ENCODE data around the gene IBA57.

The IBA57 gene

GRCh38 chr1:228156941-228157728 is 8.5 kb upstream of the IBA57 start:
- DNase-seq (ENCODE audit: low spot score) = no peak

DNA sequence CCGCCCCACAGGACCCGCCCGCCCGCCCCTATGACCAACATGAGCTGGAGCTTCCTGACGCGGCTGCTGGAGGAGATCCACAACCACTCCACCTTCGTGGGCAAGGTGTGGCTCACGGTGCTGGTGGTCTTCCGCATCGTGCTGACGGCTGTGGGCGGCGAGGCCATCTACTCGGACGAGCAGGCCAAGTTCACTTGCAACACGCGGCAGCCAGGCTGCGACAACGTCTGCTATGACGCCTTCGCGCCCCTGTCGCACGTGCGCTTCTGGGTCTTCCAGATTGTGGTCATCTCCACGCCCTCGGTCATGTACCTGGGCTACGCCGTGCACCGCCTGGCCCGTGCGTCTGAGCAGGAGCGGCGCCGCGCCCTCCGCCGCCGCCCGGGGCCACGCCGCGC is 7.9 kb upstream of the IBA57 start:
- DNase-seq (ENCODE audit: low spot score) = no peak

DNA sequence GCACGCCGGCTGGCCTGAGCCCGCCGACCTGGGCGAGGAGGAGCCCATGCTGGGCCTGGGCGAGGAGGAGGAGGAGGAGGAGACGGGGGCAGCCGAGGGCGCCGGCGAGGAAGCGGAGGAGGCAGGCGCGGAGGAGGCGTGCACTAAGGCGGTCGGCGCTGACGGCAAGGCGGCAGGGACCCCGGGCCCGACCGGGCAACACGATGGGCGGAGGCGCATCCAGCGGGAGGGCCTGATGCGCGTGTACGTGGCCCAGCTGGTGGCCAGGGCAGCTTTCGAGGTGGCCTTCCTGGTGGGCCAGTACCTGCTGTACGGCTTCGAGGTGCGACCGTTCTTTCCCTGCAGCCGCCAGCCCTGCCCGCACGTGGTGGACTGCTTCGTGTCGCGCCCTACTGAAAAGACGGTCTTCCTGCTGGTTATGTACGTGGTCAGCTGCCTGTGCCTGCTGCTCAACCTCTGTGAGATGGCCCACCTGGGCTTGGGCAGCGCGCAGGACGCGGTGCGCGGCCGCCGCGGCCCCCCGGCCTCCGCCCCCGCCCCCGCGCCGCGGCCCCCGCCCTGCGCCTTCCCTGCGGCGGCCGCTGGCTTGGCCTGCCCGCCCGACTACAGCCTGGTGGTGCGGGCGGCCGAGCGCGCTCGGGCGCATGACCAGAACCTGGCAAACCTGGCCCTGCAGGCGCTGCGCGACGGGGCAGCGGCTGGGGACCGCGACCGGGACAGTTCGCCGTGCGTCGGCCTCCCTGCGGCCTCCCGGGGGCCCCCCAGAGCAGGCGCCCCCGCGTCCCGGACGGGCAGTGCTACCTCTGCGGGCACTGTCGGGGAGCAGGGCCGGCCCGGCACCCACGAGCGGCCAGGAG is 7.2 kb upstream of the IBA57 start:
- no peak for DNase-seq (ENCODE audit: low spot score)

DNA sequence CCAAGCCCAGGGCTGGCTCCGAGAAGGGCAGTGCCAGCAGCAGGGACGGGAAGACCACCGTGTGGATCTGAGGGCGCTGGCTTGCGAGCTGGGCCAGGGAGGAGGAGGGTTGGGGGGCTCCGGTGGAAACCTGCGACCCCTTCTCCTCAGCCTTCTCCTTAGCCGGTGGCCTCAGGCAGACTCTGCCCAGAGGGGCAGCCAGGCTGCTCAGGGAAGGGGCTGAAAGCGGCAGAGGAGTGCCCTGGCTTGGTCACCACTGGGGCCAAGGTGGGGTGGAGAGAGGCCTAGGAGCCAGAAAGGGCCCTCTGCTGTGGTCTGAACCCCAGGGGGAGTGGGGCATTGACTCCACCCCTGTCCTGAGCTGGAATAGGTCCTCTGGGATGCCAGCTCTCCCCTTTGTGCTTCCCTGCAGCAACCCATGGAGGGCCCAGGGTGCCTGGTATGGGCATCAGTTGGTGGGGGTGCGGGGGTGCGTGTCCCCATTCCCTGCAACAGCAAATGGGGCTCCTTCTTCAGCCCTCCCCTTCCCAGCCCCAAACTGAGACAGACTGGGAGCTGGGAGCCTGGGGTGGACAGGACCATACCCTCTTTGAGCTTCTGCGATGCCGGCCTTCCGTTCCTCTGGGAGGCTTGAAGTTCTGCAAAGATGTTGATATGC is 6.5 kb upstream of the IBA57 start:
- DNase-seq (ENCODE audit: low spot score) = no peak

- no peak for DNase-seq (ENCODE audit: low spot score)
These were observed 5.3 kb upstream of the IBA57 start for GRCh38 chr1:228160201-228160761.

DNA sequence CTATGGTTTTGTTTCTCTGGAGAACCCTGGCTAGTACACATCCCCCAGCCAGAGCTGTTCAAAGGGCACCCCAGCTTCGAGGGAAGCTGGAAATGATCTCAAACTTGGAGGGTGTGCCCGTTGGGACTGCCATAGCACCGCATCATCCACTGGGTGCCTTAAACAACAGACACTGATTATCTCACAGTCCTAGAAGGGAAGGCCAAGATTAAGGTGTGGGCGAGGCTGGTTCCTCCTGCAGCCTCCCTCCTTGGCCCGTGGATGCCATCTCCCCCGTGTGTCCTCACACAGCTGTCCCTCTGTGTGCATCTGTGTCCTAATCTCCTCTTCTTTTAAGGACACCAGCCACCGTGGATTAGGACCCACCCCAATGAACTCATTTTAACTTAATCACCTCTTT is 4.2 kb upstream of the IBA57 start:
- DNase-seq (ENCODE audit: low spot score) = peak; percentile 68

GRCh38 chr1:228161866-228162265 is 3.7 kb upstream of the IBA57 start:
- no peak for DNase-seq (ENCODE audit: low spot score)

DNA sequence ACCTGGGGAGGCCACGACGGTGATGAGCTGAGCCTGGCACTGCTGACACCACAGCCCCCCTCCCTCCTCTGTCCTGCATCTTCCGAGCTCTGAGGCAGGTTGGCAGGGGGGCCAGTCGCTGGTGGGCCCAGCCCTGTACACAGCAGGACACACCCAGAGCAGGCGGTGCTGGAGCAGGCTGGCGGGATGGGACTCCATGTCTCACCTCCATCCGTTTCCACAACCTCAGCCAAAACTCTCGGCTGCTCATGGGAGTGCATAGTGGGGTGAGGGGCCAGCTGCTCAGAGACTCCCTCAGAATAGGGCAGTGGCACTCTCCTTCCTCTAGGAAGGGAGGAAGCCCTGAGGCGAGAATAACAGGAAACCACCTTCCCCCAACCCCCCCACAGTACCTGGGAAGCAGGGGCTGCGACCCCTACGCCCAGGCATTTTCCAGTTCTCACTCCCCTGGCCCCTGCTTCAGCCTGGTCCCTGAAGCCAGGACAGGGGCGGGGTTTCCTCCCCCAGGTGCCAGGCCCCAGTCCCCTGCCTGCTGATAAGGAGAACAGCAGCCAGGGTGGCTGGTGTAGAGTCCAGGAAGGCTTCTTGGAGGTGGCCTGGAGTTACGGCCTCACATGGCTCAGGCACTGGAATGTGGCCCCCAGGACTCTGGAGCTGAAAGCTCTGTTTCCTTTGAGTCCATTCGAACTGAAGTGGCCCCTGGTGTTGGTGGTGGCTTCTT is 3.2 kb upstream of the IBA57 start:
- no peak for DNase-seq (ENCODE audit: low spot score)

- DNase-seq (ENCODE audit: low spot score) = no peak
These were observed 2.4 kb upstream of the IBA57 start for GRCh38 chr1:228163007-228163753.

DNA sequence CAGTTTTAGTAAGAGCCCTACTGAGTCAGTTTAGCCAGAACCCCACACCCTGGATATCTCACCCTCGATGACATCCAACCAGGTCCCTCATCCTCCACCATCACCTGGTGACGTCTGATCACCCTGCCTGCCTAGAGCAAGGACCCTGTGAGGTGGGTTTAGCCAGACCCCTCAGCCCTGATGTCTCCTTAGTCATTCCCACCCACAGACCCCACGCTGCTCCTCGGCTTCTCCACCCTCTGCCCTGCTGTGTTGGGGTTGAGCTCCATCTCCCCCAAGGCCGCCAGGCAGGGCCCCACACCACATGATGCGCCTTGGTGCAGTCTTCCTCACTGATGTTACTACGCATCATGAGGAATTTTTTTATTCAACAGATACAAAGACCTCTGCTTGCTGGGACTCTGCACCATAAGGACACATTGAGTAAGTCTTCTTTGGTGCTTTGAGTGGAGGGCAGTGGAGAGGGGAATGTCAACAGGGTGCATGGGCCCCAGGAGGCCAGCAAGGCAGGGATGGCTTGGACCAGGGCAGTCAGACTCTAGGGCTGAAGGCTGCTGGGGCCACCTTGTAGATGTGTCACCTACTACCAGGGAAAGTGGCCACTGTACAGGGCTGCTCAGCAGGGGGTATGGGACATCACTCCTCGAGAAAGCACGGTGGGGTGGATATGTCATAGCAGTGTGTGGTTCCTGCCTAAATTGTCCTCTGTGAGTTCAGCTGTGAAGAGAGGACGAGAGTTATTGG is 1.7 kb upstream of the IBA57 start:
- DNase-seq (ENCODE audit: low spot score) = no peak

DNA sequence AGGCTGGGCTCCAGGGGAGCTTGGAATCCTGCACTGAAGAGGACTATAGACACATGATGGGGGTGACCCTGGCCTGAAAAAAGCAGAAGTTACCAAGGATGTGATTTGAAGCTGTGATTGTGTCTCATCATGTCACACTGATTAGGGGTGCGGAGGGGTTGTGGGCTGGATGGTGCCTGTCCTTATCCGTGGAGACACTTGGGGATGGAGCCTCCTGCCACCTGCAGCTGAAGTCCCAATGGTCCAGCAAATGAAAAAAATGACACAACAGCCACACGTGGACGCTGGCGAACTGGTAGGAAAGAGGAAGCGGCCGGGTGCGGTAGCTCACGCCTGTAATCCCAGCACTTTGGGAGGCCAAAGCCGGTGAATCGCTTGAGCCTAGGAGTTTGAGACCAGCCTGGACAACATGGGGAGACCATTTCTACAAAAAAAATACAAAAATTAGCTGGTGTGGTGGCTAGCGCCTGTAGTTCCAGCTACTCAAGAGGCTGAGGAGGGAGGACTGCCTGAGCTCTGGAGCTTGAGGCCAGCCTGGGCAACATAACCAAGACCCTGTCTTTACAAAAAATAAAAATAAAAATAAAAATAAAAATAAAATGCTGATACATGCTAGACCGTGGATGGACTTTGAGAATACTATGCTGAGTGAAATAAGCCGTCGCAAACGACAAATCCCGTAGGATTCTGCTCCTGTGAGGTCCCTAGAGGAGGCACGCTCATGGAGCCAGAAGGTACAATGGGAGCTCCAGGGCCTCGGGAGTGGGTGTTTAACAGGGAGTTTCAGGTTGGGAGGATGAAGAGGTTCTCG is 838 bp upstream of the IBA57 start:
- DNase-seq (ENCODE audit: low spot score) = no peak

GRCh38 chr1:228166170-228166936 is 749 bp downstream of the IBA57 start:
- peak; percentile 77 for DNase-seq (ENCODE audit: low spot score)

- no peak for DNase-seq (ENCODE audit: low spot score)
These were observed 3.1 kb downstream of the IBA57 start for GRCh38 chr1:228168563-228169270.

DNA sequence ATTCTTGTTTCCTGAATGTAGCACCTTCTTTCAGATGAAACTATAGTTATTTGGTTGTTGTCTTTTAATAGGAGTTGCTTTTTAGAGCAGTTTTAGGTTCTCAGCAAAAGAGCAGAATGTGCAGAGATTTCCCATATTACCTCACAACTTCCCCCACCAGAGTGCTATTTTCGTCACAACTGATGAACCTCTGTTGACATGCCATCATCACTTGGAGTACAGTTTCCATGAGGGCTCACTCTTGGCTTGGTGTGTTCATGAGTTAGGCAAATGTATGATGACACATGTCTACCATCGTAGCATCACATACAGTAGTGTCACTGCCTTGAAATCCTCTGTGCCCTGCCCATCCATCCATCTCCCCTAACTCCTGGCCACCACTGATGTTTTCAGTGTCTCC is 3.7 kb downstream of the IBA57 start:
- no peak for DNase-seq (ENCODE audit: low spot score)

DNA sequence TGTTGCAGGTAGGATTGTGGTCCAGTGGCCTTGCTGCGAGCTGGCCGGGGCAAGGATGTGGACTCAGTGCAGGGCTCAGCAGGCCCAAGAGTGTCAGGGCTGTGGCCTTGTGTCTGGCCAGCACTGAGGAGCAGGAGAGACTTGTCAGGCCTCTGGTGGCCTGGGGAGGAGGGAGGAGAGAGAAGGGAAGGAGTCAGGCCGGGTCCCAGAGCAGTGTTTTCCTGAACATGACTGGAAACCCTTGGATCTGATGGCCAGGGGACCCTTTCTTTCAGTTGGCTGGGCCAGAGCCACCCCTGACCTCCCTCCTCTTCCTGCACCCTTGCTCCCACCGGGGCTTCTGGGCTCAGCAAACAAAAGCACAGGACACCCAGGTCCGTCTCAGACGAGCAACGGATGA is 5.1 kb downstream of the IBA57 start:
- no peak for DNase-seq (ENCODE audit: low spot score)

GRCh38 chr1:228171221-228171891 is 5.8 kb downstream of the IBA57 start:
- no peak for DNase-seq (ENCODE audit: low spot score)

Measured in D341Med (cell line).